ENCODE results near the gene HAUS3.
"Not testable (repeated sequence)": the region's sequence is repeated elsewhere in the genome, so short reads cannot be mapped to it uniquely, and the experiment has no call there.

HAUS3 gene

DNA sequence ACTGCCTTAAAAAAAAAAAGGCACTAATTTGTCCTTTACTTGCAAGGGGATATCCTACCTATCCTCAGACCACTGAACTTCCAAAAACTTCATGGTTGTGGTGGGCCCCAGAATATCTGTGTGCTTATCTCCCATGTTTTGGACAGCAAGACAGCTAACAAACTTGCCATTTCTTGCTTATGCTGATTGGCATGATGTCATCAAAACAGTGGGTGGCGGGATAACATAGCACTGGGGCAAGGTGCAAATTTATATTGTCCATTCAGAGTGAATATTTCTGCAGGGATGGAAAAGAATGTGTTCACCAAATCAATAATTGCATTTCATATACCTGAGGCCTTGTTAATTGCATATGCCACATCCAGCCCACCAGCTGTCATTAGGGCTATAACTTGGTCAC, 23.5 kb downstream of the HAUS3 start:
- DNase-seq = no peak

DNA sequence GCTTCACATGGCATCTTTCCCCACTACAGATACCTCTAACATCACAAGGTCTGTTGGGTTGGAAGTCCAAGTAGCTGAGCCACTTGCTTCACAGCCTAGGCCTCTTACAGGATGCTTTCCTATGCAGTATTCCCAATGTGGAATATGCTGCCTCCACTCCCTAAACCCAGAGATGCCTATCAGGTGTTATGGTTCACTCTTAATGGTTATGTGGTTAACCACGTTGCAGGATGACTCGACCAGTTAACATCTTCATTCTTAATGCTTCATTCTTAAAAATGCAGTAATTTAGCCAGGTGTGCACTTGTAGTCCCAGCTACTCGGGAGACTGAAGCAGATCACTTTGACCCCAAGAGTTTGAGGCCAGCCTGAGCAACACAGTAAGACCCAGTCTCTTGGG, 24.2 kb downstream of the HAUS3 start:
- no peak for DNase-seq

DNA sequence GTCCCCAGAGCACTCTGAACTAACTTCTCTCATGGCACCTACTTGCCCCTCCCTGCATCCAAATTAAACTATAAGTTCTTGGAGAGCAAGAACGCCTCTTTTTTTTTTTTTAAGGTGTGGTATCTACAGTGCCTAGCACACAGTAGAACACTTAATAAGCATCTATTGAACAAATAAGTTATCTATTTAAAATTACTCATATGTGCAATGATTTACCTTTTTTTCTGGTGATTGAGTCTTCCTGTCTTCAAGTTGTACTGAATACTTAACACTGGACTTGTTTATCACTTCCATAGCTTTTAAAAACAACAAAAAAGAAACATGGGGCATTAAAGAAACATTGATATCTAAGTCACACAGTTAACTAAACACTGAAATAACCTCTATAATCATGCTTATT, 29.1 kb downstream of the HAUS3 start:
- no peak for DNase-seq

DNA sequence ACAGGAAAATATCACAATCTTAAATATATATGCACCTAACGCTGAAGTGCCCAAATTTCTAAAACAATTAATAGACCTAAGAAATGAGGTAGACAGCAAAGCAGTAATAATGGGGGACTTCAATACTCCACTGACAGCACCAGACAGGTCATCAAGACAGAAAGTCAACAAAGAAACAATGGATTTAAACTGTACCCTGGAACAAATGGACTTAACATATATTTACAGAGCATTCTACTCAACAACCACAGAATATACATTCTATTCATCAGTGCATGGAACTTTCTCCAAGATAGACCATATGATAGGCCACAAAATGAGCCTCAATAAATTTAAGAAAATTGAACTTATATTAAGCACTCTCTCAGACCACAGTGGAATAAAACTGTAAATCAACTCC, 39.1 kb downstream of the HAUS3 start:
- DNase-seq = not testable (repeated sequence)

DNA sequence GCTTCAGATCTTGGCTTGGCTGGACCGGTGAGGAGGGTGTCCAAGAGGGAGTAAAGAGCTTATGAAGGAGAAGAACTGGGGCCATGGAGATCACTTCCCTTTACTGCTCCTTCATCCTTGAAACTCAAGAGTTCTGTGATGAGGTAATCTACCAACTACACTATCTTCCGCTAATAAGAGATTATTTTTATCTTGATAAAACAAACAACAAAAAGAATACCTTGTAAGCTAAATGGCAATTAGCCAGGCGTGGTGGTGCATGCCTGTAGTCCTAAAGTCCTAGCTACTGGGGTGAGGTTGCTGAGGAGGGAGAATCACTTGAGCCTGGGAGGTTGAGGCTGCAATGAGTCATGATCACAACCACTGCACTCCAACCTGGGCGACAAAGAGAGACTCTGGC, 47.4 kb downstream of the HAUS3 start:
- no peak for DNase-seq

DNA sequence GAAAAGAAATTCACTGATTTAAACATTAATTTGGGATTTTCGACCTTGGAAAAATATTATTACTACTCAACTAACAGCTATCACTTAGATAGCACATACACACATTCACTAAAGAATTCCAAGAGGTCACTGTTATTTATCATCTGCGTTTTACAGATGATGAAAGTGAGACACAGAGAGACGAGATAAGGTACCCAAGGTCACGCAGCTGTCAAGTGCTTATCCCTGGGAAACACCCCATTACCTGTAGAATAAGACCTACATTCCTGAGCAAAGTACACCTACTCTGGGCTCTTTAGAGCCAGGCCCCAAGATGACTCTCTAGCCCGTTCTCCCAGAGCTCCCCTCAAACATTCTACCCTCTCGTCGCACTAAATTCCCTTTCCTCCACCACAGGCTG, 48.6 kb downstream of the HAUS3 start:
- DNase-seq = no peak

DNA sequence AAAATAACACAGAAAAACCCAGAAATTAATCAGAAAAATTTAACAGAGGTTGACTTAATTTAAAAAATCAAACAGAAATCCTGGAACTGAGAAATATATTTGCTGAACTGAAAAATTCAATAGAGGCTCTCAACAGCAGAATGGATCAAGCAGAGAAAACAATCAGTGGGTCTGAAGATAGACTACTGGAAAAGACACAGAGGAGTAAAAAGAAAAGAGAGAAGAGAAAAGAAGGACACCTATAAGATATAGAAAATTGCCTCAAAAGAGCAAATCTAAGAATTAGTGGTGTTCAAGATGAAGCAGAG, 55.1 kb downstream of the HAUS3 start:
- DNase-seq = no peak

DNA sequence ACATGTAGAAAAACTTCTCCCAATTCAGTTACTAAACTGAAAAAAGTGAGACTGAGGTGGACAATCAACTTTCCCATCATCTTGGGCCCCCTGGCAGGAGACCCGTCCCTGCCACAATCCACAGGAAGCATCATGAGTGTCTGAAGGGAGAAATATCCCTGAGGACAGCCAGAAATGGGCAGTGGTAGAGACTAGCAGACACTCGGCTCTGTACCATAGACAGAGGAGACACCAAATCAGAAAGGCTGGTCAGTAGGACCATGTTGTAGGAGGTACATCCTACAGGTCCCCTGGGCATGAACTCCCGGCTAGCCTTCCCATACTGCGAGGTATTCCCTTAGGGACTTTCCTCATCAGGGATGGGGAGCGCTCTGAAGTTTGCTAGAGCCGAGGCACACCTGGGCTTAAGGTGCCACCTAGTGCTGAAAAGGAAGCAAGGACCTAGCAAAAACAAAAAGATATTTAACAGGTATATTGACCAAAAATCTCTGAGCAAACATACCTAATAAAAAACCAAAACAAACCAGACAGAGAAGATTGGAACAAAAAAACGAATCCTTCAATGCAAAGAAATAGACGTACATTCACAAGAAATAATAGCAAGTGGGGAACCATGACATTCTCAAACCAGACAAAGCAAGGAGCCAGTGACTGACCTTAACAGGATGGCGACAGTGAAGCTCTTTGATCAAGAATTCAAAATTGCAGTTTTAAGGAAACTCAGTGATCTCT, 55.6 kb downstream of the HAUS3 start:
- DNase-seq = no peak

DNA sequence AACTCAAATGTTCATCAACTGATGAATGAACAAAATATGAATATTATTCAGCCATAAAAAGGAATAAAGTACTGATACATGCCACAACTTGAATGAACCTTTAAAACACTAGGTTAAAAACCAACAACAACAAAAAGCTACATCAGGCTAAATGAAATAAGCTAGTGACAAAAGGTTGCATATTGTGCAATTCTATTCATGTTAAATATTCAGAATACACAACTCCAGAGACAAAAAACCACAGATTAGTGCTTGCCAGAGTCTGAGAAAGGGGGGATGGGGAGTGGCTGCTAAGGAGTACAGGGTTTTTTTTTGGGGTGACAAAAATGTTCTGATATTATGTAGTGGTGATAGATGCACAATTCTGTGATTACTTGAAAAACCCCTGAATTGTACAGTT, 58.5 kb downstream of the HAUS3 start:
- DNase-seq = no peak

DNA sequence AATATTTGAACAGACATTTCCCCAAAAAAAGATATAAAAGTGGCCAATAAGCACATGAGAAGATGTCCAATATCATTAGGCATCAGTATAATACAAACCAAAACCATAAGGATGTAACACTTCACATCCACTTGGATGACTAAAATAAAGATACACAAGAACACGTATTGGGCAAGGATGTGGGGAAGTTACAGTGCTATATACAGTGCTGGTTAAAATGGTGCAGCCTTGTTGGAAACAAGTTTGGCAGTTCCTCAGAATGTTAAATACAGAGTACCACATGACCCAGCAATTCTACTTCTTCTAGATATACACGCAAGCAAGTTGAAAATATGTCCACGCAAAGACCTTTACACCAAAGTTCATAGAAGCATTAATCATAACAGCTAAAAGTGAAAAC, 58.9 kb downstream of the HAUS3 start:
- no peak for DNase-seq

DNA sequence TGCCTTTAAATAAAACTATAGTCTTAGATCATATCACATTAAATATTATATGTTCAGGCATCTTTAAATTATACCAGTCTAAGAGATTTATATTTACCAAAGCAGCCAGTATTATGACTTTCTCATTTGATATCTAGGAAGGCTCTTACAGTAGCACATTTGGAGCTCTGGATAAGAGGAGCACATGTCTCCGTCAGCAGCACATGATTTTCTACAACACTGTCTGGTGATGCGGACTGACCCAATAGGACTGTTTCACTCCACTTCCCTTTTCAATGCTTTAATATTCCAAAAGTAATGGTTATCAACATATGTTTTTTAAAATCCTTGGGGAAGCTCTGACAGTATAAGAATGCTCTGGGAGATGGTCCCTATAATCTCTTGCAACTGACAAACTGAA, 61.5 kb downstream of the HAUS3 start:
- DNase-seq = no peak

DNA sequence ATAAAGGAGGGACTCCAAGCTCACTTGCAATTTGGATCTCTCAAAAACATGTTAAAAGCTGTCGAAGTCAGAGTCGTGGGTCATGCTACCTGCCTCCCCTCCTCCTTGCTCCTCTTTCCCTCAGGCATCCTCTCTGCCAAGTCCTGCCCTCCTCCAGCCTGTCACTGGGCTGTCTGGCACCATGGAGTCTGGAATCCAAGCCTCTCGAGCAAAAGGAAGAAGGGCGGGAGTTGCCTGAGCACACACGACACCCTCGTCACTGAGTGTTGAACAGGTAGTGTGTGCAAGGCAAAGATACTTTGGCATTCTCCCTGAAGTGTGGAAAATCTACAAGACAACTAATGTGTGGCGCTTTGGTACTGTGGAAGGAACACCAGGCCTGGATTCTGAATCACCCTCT, 62.2 kb downstream of the HAUS3 start:
- no peak for DNase-seq

DNA sequence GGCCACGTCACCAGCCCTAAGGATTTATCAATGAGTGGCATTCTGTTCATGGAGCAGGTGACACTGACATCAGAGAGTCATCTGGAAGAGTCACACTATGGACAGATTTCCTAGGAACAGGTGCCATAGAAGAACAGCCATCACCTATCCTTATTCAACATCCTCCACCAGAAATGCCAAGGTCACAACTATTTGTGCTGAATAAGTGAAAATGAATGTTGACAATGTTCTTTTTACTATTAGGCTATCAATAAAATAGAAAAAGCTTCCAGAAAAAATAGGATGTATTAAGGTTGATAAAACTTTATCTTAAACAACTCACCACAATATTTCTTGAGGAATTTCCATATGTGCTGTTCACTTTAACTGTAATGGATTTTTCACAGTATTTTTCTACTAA, 62.9 kb downstream of the HAUS3 start:
- no peak for DNase-seq

Data from NCI-H446 treated with DMSO at 0.1 percent for 48 hours (cell line).